Neural crest cell (in vitro differentiated cells): ENCODE data around the gene SLC7A7. TPM values are rescaled to one million over a fixed set of nuclear protein-coding genes. Genes with fewer than 3 reads are reported as not detected.
"Not testable (repeated sequence)": the region's sequence is repeated elsewhere in the genome, so short reads cannot be mapped to it uniquely, and the experiment has no call there.

Experiments
- DNase-seq: peaks from one replicate; pipeline ENCODE4 v3.0.0; 2021; ENCODE audit warnings: low read depth, mixed read lengths, low spot score
- H3K27ac Mint-ChIP-seq: one replicate; pipeline ENCODE4 v1.8.0; 2021; ENCODE audit warnings: mild to moderate bottlenecking, mixed read lengths; ENCODE audit not compliant: unreplicated experiment
- H3K27me3 Mint-ChIP-seq: 2 replicates; pipeline ENCODE4 v1.8.0; 2021; ENCODE audit warnings: low read depth, mild to moderate bottlenecking, mixed read lengths
- H3K36me3 Mint-ChIP-seq: 2 replicates; pipeline ENCODE4 v1.8.0; 2021; ENCODE audit warnings: low read depth, mild to moderate bottlenecking, mixed read lengths
- H3K4me1 Mint-ChIP-seq: 2 replicates; pipeline ENCODE4 v1.8.0; 2021; ENCODE audit warnings: mixed read lengths
- H3K4me3 Mint-ChIP-seq: one replicate; pipeline ENCODE4 v1.8.0; 2021; ENCODE audit warnings: mild to moderate bottlenecking, mixed read lengths
- H3K9me3 Mint-ChIP-seq: 2 replicates; pipeline ENCODE4 v1.8.0; 2021; ENCODE audit warnings: mixed read lengths
- long read RNA-seq: library from polyadenylated mRNA; unstranded; transcript quantifications from one replicate; pipeline ENCODE4 v2.0.0, GENCODE V29; 2020
- total RNA-seq: library from RNA; stranded (reverse); gene quantifications from 2 replicates; pipeline ENCODE4 v1.2.1, GENCODE V29; 2021
- TF ChIP-seq, protein P1 (sequence below): fragments of 200-600 bp; sonication (generic); conservative IDR thresholded peaks from 2 replicates; pipeline ENCODE4 v1.5.0; 2021; ENCODE audit warnings: antibody characterized with exemption, mild to moderate bottlenecking

SLC7A7 gene
- 0.54 and 0.64 TPM in 2 replicates for total RNA-seq
- long read RNA-seq, partial matches to known transcripts: 0 of 4 reads
- long read RNA-seq, other reads (novel, unspliced or antisense): 3 of 4 reads

- Mint-ChIP-seq H3K4me3 (no peak within 1 kb of the TSS), H3K36me3 (no peaks in the 10 kb centered on the region), H3K27me3 (peaks cover 10% of the 10 kb centered on the region), H3K4me1 (peaks cover 13% of the 10 kb centered on the region), H3K27ac (peak within 1 kb of the TSS; percentile 69), H3K9me3 (no peaks in the 10 kb centered on the region)
- TF ChIP-seq, protein P1, sequence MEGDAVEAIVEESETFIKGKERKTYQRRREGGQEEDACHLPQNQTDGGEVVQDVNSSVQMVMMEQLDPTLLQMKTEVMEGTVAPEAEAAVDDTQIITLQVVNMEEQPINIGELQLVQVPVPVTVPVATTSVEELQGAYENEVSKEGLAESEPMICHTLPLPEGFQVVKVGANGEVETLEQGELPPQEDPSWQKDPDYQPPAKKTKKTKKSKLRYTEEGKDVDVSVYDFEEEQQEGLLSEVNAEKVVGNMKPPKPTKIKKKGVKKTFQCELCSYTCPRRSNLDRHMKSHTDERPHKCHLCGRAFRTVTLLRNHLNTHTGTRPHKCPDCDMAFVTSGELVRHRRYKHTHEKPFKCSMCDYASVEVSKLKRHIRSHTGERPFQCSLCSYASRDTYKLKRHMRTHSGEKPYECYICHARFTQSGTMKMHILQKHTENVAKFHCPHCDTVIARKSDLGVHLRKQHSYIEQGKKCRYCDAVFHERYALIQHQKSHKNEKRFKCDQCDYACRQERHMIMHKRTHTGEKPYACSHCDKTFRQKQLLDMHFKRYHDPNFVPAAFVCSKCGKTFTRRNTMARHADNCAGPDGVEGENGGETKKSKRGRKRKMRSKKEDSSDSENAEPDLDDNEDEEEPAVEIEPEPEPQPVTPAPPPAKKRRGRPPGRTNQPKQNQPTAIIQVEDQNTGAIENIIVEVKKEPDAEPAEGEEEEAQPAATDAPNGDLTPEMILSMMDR: no peak
- DNase-seq: no peak
Measured at GRCh38 chr14:22814941-22815713, at the start of gene SLC7A7. Gene SLC7A7, minus strand, starts transcription at chr14:22815435. Its CDS starts 2,037 bp downstream, at chr14:22813398.

DNA sequence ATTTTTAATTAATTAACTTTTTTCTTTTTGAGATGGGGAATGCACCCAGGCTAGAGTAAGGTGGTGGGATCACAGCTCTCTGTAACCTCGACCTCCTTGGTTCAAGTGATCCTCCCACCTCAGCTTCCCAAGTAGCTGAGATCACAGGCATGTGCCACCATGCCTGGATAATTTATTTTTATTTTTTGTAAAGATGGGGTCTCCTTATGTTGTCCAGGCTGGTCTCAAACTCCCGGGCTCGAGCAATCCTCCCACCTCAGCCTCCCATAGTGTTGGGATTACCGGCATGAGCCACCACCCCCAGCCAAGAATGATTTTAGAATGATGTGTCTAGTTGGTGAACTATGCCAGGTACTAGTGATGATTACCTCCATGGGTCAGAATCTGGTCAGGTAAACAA, 49.7 kb upstream of the SLC7A7 start:
- TF ChIP-seq, protein P1: no peak
- H3K36me3 Mint-ChIP-seq: no peaks in the 10 kb centered on the region
- H3K27me3 Mint-ChIP-seq: no peaks in the 10 kb centered on the region
- DNase-seq: no peak
- no peaks in the 10 kb centered on the region for H3K9me3 Mint-ChIP-seq
- no peaks in the 10 kb centered on the region for H3K4me1 Mint-ChIP-seq
- H3K27ac Mint-ChIP-seq: no peak overlapping the region
- no peak overlapping the region for H3K4me3 Mint-ChIP-seq

DNA sequence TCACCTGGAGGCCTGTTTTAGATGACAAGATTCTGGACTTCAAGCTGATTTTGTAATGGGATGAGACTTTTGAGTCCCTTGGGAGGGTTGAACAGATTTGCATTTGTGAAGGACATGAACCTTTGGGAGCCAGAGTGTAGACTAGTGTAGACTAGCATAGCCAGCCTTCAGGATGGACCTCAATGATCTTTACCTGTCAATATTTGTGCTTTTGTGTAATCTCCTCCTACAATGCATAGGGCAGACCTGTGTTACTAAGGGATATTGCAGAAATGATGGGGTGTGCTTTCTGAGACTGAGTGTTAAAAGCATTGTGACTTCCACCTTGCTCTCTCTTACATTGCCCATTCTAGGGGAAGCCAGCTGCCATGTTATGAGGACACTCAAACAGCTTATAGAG, 46.4 kb upstream of the SLC7A7 start:
- Mint-ChIP-seq H3K27me3 (no peaks in the 10 kb centered on the region), H3K4me3 (no peak overlapping the region), H3K4me1 (no peaks in the 10 kb centered on the region), H3K27ac (no peak overlapping the region), H3K36me3 (no peaks in the 10 kb centered on the region), H3K9me3 (no peaks in the 10 kb centered on the region)
- no peak for DNase-seq
- TF ChIP-seq, protein P1: no peak

GRCh38 chr14:22860377-22860776, 45.1 kb upstream of the SLC7A7 start:
- H3K9me3 Mint-ChIP-seq, H3K27ac Mint-ChIP-seq, DNase-seq, H3K27me3 Mint-ChIP-seq, H3K4me1 Mint-ChIP-seq, H3K36me3 Mint-ChIP-seq, H3K4me3 Mint-ChIP-seq: not testable (repeated sequence)

DNA sequence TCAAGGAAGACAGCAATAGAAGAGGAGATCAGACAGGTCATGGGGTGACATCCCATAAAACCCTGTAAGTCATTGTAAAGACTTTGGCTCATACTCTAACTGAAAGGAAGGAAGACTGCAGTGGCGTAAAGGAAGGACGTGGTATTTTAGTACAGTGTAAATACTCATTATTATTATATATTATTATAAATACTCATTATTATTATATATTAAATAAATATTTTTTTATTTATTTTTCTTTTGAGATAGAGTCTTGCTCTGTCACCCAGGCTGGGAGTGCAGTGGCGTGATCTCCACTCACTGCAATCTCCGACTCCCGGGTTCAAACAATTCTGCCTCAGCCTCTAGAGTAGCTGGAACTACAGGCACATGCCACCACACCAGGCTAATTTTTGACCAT, 41.2 kb upstream of the SLC7A7 start:
- H3K27ac Mint-ChIP-seq: no peak overlapping the region
- no peaks in the 10 kb centered on the region for H3K36me3 Mint-ChIP-seq
- no peaks in the 10 kb centered on the region for H3K9me3 Mint-ChIP-seq
- no peak overlapping the region for H3K4me3 Mint-ChIP-seq
- TF ChIP-seq, protein P1: no peak
- H3K27me3 Mint-ChIP-seq: no peaks in the 10 kb centered on the region
- no peak for DNase-seq
- H3K4me1 Mint-ChIP-seq: peaks cover 7% of the 10 kb centered on the region

DNA sequence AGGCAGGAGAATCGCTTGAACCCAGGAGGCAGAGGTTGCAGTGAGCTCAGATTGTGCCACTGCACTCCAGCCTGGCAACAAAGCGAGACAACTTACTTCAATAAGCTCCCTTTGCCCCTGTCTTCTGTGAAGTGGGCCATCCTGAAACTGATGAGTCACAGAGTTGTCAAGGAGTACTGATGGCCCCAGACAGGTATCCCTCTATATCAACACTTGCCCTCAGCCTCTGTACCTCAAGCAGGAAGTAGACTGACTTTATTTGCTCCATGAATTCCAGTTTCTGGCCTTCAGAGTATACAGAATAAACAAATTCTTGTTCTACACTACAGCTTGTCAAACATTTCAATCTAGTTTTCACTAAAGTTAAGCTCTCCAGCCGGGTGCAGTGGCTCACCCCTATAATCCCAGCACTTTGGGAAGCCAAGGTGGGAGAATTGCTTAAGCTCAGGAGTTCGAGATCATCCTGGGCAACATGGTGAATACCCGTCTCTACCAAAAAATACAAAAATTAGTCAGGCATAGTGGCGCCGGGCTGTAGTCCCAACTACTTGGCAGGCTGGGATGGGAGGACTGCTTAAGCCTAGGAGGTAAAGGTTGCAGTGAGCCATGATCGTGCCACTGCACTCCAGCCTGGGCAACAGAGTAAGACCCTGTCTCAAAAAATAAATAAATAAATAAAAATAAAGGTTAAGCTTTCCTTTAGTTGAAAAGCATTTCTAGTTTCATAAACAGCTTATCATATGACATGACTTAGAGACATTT, 39.9 kb upstream of the SLC7A7 start:
- Mint-ChIP-seq H3K27ac (no peak overlapping the region), H3K9me3 (no peaks in the 10 kb centered on the region), H3K36me3 (no peaks in the 10 kb centered on the region), H3K4me3 (no peak overlapping the region), H3K27me3 (no peaks in the 10 kb centered on the region), H3K4me1 (peaks cover 7% of the 10 kb centered on the region)
- DNase-seq: no peak
- TF ChIP-seq, protein P1: no peak

GRCh38 chr14:22854296-22854695, 39.1 kb upstream of the SLC7A7 start:
- H3K9me3 Mint-ChIP-seq, H3K4me3 Mint-ChIP-seq, H3K4me1 Mint-ChIP-seq, H3K36me3 Mint-ChIP-seq, DNase-seq, H3K27me3 Mint-ChIP-seq, H3K27ac Mint-ChIP-seq: not testable (repeated sequence)
